Measurements from ENCODE around the gene NECTIN1.

Gene NECTIN1

GRCh38 chr11:119635041-119635740 is 93.8 kb downstream of the NECTIN1 start:
- Histone ChIP-seq H3K36me3 (ENCODE audit: control insufficient read depth in 2 of 2, insufficient read depth in 2 of 2, low read length in 2 of 2) (no peaks in the 10 kb centered on the region), H3K4me1 (ENCODE audit: control insufficient read depth in 2 of 2, insufficient read depth in 2 of 2, low read length in 2 of 2) (no peaks in the 10 kb centered on the region), H3K27me3 (ENCODE audit: control insufficient read depth in 2 of 2, insufficient read depth in 2 of 2, low read length in 2 of 2) (no peaks in the 10 kb centered on the region), H3K27ac (ENCODE audit: low read depth in 2 of 2, low read length in 2 of 2) (no peak overlapping the region), H3K4me3 (ENCODE audit: low read length in 2 of 2) (no peak overlapping the region), H3K9me3 (ENCODE audit: control insufficient read depth in 2 of 2, low read length in 2 of 2) (no peaks in the 10 kb centered on the region), H3K9ac (ENCODE audit: low read depth in 1 of 2, low read length in 2 of 2) (no peak overlapping the region)

GRCh38 chr11:119634301-119634700 is 94.7 kb downstream of the NECTIN1 start:
- Histone ChIP-seq H3K4me1 (ENCODE audit: control insufficient read depth in 2 of 2, insufficient read depth in 2 of 2, low read length in 2 of 2) (no peaks in the 10 kb centered on the region), H3K4me3 (ENCODE audit: low read length in 2 of 2) (no peak overlapping the region), H3K36me3 (ENCODE audit: control insufficient read depth in 2 of 2, insufficient read depth in 2 of 2, low read length in 2 of 2) (no peaks in the 10 kb centered on the region), H3K9me3 (ENCODE audit: control insufficient read depth in 2 of 2, low read length in 2 of 2) (no peaks in the 10 kb centered on the region), H3K27me3 (ENCODE audit: control insufficient read depth in 2 of 2, insufficient read depth in 2 of 2, low read length in 2 of 2) (no peaks in the 10 kb centered on the region), H3K9ac (ENCODE audit: low read depth in 1 of 2, low read length in 2 of 2) (no peak overlapping the region), H3K27ac (ENCODE audit: low read depth in 2 of 2, low read length in 2 of 2) (no peak overlapping the region)

GRCh38 chr11:119629834-119630624 is 99.0 kb downstream of the NECTIN1 start:
- H3K4me1 ChIP-seq (ENCODE audit: control insufficient read depth in 2 of 2, insufficient read depth in 2 of 2, low read length in 2 of 2) = no peaks in the 10 kb centered on the region
- H3K9ac ChIP-seq (ENCODE audit: low read depth in 1 of 2, low read length in 2 of 2) = no peak overlapping the region

GRCh38 chr11:119629085-119629484 is 99.9 kb downstream of the NECTIN1 start:
- Histone ChIP-seq H3K4me1 (ENCODE audit: control insufficient read depth in 2 of 2, insufficient read depth in 2 of 2, low read length in 2 of 2) (no peaks in the 10 kb centered on the region), H3K36me3 (ENCODE audit: control insufficient read depth in 2 of 2, insufficient read depth in 2 of 2, low read length in 2 of 2) (no peaks in the 10 kb centered on the region), H3K27ac (ENCODE audit: low read depth in 2 of 2, low read length in 2 of 2) (no peak overlapping the region), H3K27me3 (ENCODE audit: control insufficient read depth in 2 of 2, insufficient read depth in 2 of 2, low read length in 2 of 2) (no peaks in the 10 kb centered on the region), H3K9ac (ENCODE audit: low read depth in 1 of 2, low read length in 2 of 2) (no peak overlapping the region), H3K9me3 (ENCODE audit: control insufficient read depth in 2 of 2, low read length in 2 of 2) (no peaks in the 10 kb centered on the region), H3K4me3 (ENCODE audit: low read length in 2 of 2) (no peak overlapping the region)

More at GRCh38 chr11:119629834-119630624, 99.0 kb downstream of the NECTIN1 start:
- H3K4me3 ChIP-seq (ENCODE audit: low read length in 2 of 2) = no peak overlapping the region
- H3K9me3 ChIP-seq (ENCODE audit: control insufficient read depth in 2 of 2, low read length in 2 of 2) = no peaks in the 10 kb centered on the region
- H3K27me3 ChIP-seq (ENCODE audit: control insufficient read depth in 2 of 2, insufficient read depth in 2 of 2, low read length in 2 of 2) = no peaks in the 10 kb centered on the region
- no peak overlapping the region for H3K27ac ChIP-seq (ENCODE audit: low read depth in 2 of 2, low read length in 2 of 2)
- H3K36me3 ChIP-seq (ENCODE audit: control insufficient read depth in 2 of 2, insufficient read depth in 2 of 2, low read length in 2 of 2) = no peaks in the 10 kb centered on the region

GRCh38 chr11:119627286-119627685 is 101.7 kb downstream of the NECTIN1 start:
- H3K4me1 ChIP-seq (ENCODE audit: control insufficient read depth in 2 of 2, insufficient read depth in 2 of 2, low read length in 2 of 2) = no peaks in the 10 kb centered on the region
- H3K36me3 ChIP-seq (ENCODE audit: control insufficient read depth in 2 of 2, insufficient read depth in 2 of 2, low read length in 2 of 2) = no peaks in the 10 kb centered on the region
- H3K9ac ChIP-seq (ENCODE audit: low read depth in 1 of 2, low read length in 2 of 2) = no peak overlapping the region
- no peak overlapping the region for H3K27ac ChIP-seq (ENCODE audit: low read depth in 2 of 2, low read length in 2 of 2)
- no peaks in the 10 kb centered on the region for H3K9me3 ChIP-seq (ENCODE audit: control insufficient read depth in 2 of 2, low read length in 2 of 2)
- peaks cover 0 to 2% of the 10 kb centered on the region in 2 donors for H3K27me3 ChIP-seq (ENCODE audit: control insufficient read depth in 2 of 2, insufficient read depth in 2 of 2, low read length in 2 of 2)
- H3K4me3 ChIP-seq (ENCODE audit: low read length in 2 of 2) = no peak overlapping the region

- no peak overlapping the region for H3K9ac ChIP-seq (ENCODE audit: low read depth in 1 of 2, low read length in 2 of 2)
- no peaks in the 10 kb centered on the region for H3K4me1 ChIP-seq (ENCODE audit: control insufficient read depth in 2 of 2, insufficient read depth in 2 of 2, low read length in 2 of 2)
- H3K27me3 ChIP-seq (ENCODE audit: control insufficient read depth in 2 of 2, insufficient read depth in 2 of 2, low read length in 2 of 2) = peaks cover 0 to 2% of the 10 kb centered on the region in 2 donors
- no peak overlapping the region for H3K4me3 ChIP-seq (ENCODE audit: low read length in 2 of 2)
- no peaks in the 10 kb centered on the region for H3K36me3 ChIP-seq (ENCODE audit: control insufficient read depth in 2 of 2, insufficient read depth in 2 of 2, low read length in 2 of 2)
- H3K9me3 ChIP-seq (ENCODE audit: control insufficient read depth in 2 of 2, low read length in 2 of 2) = no peaks in the 10 kb centered on the region
- no peak overlapping the region for H3K27ac ChIP-seq (ENCODE audit: low read depth in 2 of 2, low read length in 2 of 2)
Observed at GRCh38 chr11:119626871-119627270, 102.1 kb downstream of the NECTIN1 start.

GRCh38 chr11:119626197-119626841 is 102.7 kb downstream of the NECTIN1 start:
- no peaks in the 10 kb centered on the region for H3K4me1 ChIP-seq (ENCODE audit: control insufficient read depth in 2 of 2, insufficient read depth in 2 of 2, low read length in 2 of 2)
- no peaks in the 10 kb centered on the region for H3K9me3 ChIP-seq (ENCODE audit: control insufficient read depth in 2 of 2, low read length in 2 of 2)
- H3K9ac ChIP-seq (ENCODE audit: low read depth in 1 of 2, low read length in 2 of 2) = no peak overlapping the region
- no peak overlapping the region for H3K27ac ChIP-seq (ENCODE audit: low read depth in 2 of 2, low read length in 2 of 2)
- peaks cover 2% of the 10 kb centered on the region in 2 donors for H3K27me3 ChIP-seq (ENCODE audit: control insufficient read depth in 2 of 2, insufficient read depth in 2 of 2, low read length in 2 of 2)
- H3K4me3 ChIP-seq (ENCODE audit: low read length in 2 of 2) = no peak overlapping the region
- no peaks in the 10 kb centered on the region for H3K36me3 ChIP-seq (ENCODE audit: control insufficient read depth in 2 of 2, insufficient read depth in 2 of 2, low read length in 2 of 2)

GRCh38 chr11:119625206-119625978 is 103.6 kb downstream of the NECTIN1 start:
- H3K4me1 ChIP-seq (ENCODE audit: control insufficient read depth in 2 of 2, insufficient read depth in 2 of 2, low read length in 2 of 2) = no peaks in the 10 kb centered on the region
- no peaks in the 10 kb centered on the region for H3K36me3 ChIP-seq (ENCODE audit: control insufficient read depth in 2 of 2, insufficient read depth in 2 of 2, low read length in 2 of 2)
- H3K27ac ChIP-seq (ENCODE audit: low read depth in 2 of 2, low read length in 2 of 2) = no peak overlapping the region
- no peaks in the 10 kb centered on the region for H3K9me3 ChIP-seq (ENCODE audit: control insufficient read depth in 2 of 2, low read length in 2 of 2)
- peaks cover 2% of the 10 kb centered on the region in 2 donors for H3K27me3 ChIP-seq (ENCODE audit: control insufficient read depth in 2 of 2, insufficient read depth in 2 of 2, low read length in 2 of 2)
- no peak overlapping the region for H3K4me3 ChIP-seq (ENCODE audit: low read length in 2 of 2)
- H3K9ac ChIP-seq (ENCODE audit: low read depth in 1 of 2, low read length in 2 of 2) = no peak overlapping the region

GRCh38 chr11:119624629-119625028 is 104.4 kb downstream of the NECTIN1 start:
- H3K27ac ChIP-seq (ENCODE audit: low read depth in 2 of 2, low read length in 2 of 2) = no peak overlapping the region

More at GRCh38 chr11:119624629-119625028, 104.4 kb downstream of the NECTIN1 start:
- no peaks in the 10 kb centered on the region for H3K4me1 ChIP-seq (ENCODE audit: control insufficient read depth in 2 of 2, insufficient read depth in 2 of 2, low read length in 2 of 2)
- H3K9ac ChIP-seq (ENCODE audit: low read depth in 1 of 2, low read length in 2 of 2) = no peak overlapping the region
- H3K9me3 ChIP-seq (ENCODE audit: control insufficient read depth in 2 of 2, low read length in 2 of 2) = no peaks in the 10 kb centered on the region
- no peaks in the 10 kb centered on the region for H3K36me3 ChIP-seq (ENCODE audit: control insufficient read depth in 2 of 2, insufficient read depth in 2 of 2, low read length in 2 of 2)
- H3K27me3 ChIP-seq (ENCODE audit: control insufficient read depth in 2 of 2, insufficient read depth in 2 of 2, low read length in 2 of 2) = peaks cover 2 to 4% of the 10 kb centered on the region in 2 donors
- H3K4me3 ChIP-seq (ENCODE audit: low read length in 2 of 2) = no peak overlapping the region

All from mucosa of rectum (tissue), 2 donors.